Ascending aorta (tissue), 2 donors: Measurements from ENCODE around the gene ATF3. TPM values are rescaled to one million over a fixed set of nuclear protein-coding genes. Genes with fewer than 3 reads are reported as not detected.

Experiments
- DNase-seq, 2 donors: peaks; one replicate each; pipeline ENCODE4 v3.0.0-alpha.2; 2019; ENCODE audit warnings: low spot score in 2 of 2
- H3K27ac ChIP-seq, 2 donors: fragments of 200-600 bp; sonication (generic); one replicate each; pipeline ENCODE4 v1.5.1; 2016 to 2017; ENCODE audit warnings: mild to moderate bottlenecking in 1 of 2
- H3K27me3 ChIP-seq: fragments of 200-600 bp; sonication (generic); one replicate; pipeline ENCODE4 v1.5.1; 2017
- H3K36me3 ChIP-seq, 2 donors: fragments of 200-600 bp; sonication (generic); one replicate each; pipeline ENCODE4 v1.5.1; 2016
- H3K4me1 ChIP-seq, 2 donors: fragments of 200-600 bp; sonication (generic); one replicate each; pipeline ENCODE4 v1.5.1; 2016 to 2017; ENCODE audit warnings: mild to moderate bottlenecking in 1 of 2
- H3K4me3 ChIP-seq, 2 donors: fragments of 200-600 bp; sonication (generic); one replicate each; pipeline ENCODE4 v1.5.1; 2016 to 2017; ENCODE audit warnings: mild to moderate bottlenecking in 1 of 2
- H3K9me3 ChIP-seq, 2 donors: fragments of 200-600 bp; sonication (generic); one replicate each; pipeline ENCODE4 v1.5.1; 2016
- intact Hi-C: fragments of 100-400 bp; cut with DNase I; formaldehyde crosslinking; loops from one replicate; pipeline ENCODE4 v1.15.1; 2023
- total RNA-seq: library from RNA; depleted of rRNA; stranded (reverse); fragments of >200 nt; gene quantifications from one replicate; pipeline ENCODE4 v1.1.0, GENCODE V29; 2016
- TF ChIP-seq, protein P1 (sequence below), 3 experiments: fragments of 200-600 bp in 2 of 3; fragments of 450-650 bp in 1 of 3; sonication (generic) in 2 of 3; IDR thresholded peaks; one replicate each; pipeline ENCODE4 v1.5.1; 2016 to 2019; ENCODE audit warnings: antibody characterized with exemption in 3 of 3, mild to moderate bottlenecking in 1 of 3, moderate library complexity in 1 of 3

ATF3 gene
- total RNA-seq, 1 donor from 2014 or later: 79.1 TPM

- no peaks in the 10 kb centered on the region for H3K27me3 ChIP-seq
- TF ChIP-seq, protein P1, sequence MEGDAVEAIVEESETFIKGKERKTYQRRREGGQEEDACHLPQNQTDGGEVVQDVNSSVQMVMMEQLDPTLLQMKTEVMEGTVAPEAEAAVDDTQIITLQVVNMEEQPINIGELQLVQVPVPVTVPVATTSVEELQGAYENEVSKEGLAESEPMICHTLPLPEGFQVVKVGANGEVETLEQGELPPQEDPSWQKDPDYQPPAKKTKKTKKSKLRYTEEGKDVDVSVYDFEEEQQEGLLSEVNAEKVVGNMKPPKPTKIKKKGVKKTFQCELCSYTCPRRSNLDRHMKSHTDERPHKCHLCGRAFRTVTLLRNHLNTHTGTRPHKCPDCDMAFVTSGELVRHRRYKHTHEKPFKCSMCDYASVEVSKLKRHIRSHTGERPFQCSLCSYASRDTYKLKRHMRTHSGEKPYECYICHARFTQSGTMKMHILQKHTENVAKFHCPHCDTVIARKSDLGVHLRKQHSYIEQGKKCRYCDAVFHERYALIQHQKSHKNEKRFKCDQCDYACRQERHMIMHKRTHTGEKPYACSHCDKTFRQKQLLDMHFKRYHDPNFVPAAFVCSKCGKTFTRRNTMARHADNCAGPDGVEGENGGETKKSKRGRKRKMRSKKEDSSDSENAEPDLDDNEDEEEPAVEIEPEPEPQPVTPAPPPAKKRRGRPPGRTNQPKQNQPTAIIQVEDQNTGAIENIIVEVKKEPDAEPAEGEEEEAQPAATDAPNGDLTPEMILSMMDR (IDR thresholded peaks at IDR 0.05): no peak
- H3K9me3 ChIP-seq: no peaks in the 10 kb centered on the region
- intact Hi-C loops: no loop called here
- no peaks in the 10 kb centered on the region for H3K36me3 ChIP-seq
- no peak overlapping the region for H3K4me3 ChIP-seq
- H3K4me1 ChIP-seq: peaks cover 4 to 9% of the 10 kb centered on the region in 2 donors
- DNase-seq: no peak
- H3K27ac ChIP-seq: no peak overlapping the region
These were observed 38.4 kb downstream of the ATF3 start for GRCh38 chr1:212647004-212647403.

DNA sequence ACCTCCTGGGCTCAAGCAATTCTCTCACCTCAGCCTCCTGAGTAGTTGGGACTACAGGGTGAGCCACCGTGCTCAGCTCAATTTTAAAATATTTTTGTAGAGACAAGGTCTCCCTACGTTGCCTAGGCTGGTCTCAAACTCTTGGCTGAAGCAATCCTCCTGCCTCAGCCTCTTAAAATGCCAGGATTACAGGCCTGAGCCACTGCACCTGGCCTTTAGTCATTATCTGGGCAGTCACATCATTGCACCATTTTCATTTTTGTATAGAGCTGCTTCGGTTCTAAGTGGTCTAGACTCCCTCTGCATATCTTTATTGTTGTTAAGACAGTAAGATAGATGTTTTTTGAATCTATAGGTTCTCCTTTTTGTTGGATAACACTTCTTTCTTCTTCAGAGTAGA lies 39.9 kb downstream of the ATF3 start:
- H3K4me1 ChIP-seq: peaks cover 4 to 9% of the 10 kb centered on the region in 2 donors
- no peaks in the 10 kb centered on the region for H3K9me3 ChIP-seq
- TF ChIP-seq, protein P1 (IDR thresholded peaks at IDR 0.05): no peak
- H3K27ac ChIP-seq: peak overlapping the region in 1 of 2 donors; percentile 29
- H3K36me3 ChIP-seq: no peaks in the 10 kb centered on the region
- DNase-seq: no peak
- intact Hi-C loops: no loop called here
- no peak overlapping the region for H3K4me3 ChIP-seq
- H3K27me3 ChIP-seq: no peaks in the 10 kb centered on the region

DNA sequence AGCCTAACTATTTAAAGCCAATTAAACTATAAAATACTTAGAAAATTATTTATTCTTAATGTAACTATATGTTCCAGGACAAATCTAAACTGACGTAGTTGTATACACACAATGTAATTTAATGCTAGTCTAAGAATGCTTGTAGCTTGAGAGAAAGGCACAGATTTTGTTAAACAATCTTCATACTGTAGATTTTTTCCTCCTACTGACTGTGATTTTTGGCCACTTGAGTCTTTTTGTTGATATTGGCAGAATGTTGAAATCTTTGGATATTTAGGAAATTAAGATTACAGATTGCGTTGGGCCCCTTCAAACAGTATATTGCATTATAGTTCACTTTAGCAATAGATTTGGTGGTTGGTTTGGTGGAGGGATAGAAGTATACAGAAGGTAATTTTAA lies 40.5 kb downstream of the ATF3 start:
- Histone ChIP-seq H3K36me3 (no peaks in the 10 kb centered on the region), H3K4me1 (peaks cover 4 to 9% of the 10 kb centered on the region in 2 donors), H3K9me3 (no peaks in the 10 kb centered on the region), H3K27me3 (no peaks in the 10 kb centered on the region), H3K27ac (no peak overlapping the region), H3K4me3 (no peak overlapping the region)
- TF ChIP-seq, protein P1 (IDR thresholded peaks at IDR 0.05): no peak
- no peak for DNase-seq
- intact Hi-C loops: no loop called here

DNA sequence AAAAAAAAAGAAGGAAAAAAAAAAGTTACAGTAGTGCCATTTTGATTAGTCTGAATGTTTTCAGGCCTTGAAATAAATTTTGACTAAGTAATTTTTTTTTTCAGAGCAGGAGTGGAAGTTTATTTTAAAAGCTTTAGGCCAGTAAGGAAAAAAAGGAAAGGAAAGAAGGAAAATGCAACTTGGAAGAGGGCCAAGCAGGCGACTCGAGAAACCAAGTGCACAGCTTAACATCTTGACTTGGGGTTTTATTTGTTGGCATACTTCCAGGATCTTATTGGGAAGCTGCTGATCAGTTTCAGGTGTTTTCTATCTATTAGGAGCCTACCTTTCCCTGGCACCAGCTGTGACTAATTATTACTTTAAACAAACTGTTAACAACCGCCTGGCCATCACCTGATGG lies 41.7 kb downstream of the ATF3 start:
- TF ChIP-seq, protein P1 (IDR thresholded peaks at IDR 0.05): no peak
- Histone ChIP-seq H3K4me1 (peaks cover 4 to 9% of the 10 kb centered on the region in 2 donors), H3K4me3 (no peak overlapping the region), H3K36me3 (no peaks in the 10 kb centered on the region), H3K27ac (peak overlapping the region in 1 of 2 donors; percentile 53), H3K9me3 (no peaks in the 10 kb centered on the region), H3K27me3 (no peaks in the 10 kb centered on the region)
- intact Hi-C loops: no loop called here
- DNase-seq: no peak

GRCh38 chr1:212651521-212651920 lies 43.0 kb downstream of the ATF3 start:
- no peak for DNase-seq
- Histone ChIP-seq H3K27ac (peak overlapping the region; percentile 21 to 53), H3K4me1 (peaks cover 4 to 9% of the 10 kb centered on the region in 2 donors), H3K27me3 (no peaks in the 10 kb centered on the region), H3K36me3 (no peaks in the 10 kb centered on the region), H3K4me3 (no peak overlapping the region), H3K9me3 (no peaks in the 10 kb centered on the region)
- intact Hi-C loops: no loop called here
- TF ChIP-seq, protein P1 (IDR thresholded peaks at IDR 0.05): no peak

DNA sequence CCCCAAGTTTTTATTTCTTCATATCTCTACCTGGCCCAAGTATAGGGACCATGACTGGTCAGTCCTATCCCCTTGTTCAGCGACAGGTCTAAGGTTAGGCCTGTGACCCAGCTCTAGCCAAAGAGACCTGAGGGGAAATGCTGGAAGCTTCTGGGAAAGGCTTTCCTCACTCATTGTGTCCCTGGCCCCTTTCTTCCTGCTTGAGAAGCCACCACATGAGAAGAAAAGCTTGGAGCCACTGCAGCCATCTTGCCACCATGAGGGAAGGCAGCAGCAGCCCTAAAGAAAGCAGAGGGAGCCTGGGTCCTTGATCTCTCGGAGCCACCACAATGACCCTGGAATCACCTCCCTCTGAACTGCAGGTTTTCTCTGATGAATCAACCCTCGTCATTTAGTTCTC lies 43.4 kb downstream of the ATF3 start:
- Histone ChIP-seq H3K4me1 (peaks cover 4 to 9% of the 10 kb centered on the region in 2 donors), H3K9me3 (no peaks in the 10 kb centered on the region), H3K36me3 (no peaks in the 10 kb centered on the region), H3K27ac (peak overlapping the region in 1 of 2 donors; percentile 21), H3K4me3 (no peak overlapping the region), H3K27me3 (no peaks in the 10 kb centered on the region)
- intact Hi-C loops: no loop called here
- TF ChIP-seq, protein P1 (IDR thresholded peaks at IDR 0.05): no peak
- no peak for DNase-seq
